Measurements from ENCODE around the gene E2F2.
"Not testable (repeated sequence)": the region's sequence is repeated elsewhere in the genome, so short reads cannot be mapped to it uniquely, and the experiment has no call there.

- TF ChIP-seq CTCF, POLR2A (IDR thresholded peaks at IDR 0.05): not testable (repeated sequence)
These were observed 36.2 kb downstream of the E2F2 start for GRCh38 chr1:23494836-23495235.

All from heart left ventricle (tissue), 13 donors.